Central memory CD8-positive, alpha-beta T cell (primary cell): ENCODE data around the gene BHLHA15.
A peak's percentile ranks its signal among the peaks of the same experiment; 100 is the strongest.

Experiments
- ATAC-seq: fragments of 150-1000 bp; cut with Tn5 transposase; replicated peaks from 2 replicates; pipeline ENCODE4 v1.10.0; 2022; ENCODE audit warnings: mild to moderate bottlenecking, moderate FRiP score, moderate number of reproducible peaks; ENCODE audit not compliant: poor library complexity, severe bottlenecking; ENCODE audit errors: extremely low read depth
- DNase-seq, 2 donors: peaks; one replicate each; pipeline ENCODE4 v3.0.0; 2021; ENCODE audit warnings: low spot score in 2 of 2
- H3K27ac Mint-ChIP-seq: one replicate; pipeline ENCODE4 v1.8.0; 2022; ENCODE audit warnings: low read depth, mild to moderate bottlenecking, moderate library complexity, mixed read lengths
- H3K27me3 Mint-ChIP-seq: one replicate; pipeline ENCODE4 v1.8.0; 2022; ENCODE audit warnings: mixed read lengths
- H3K36me3 Mint-ChIP-seq: one replicate; pipeline ENCODE4 v1.8.0; 2022; ENCODE audit warnings: mild to moderate bottlenecking, moderate library complexity, mixed read lengths; ENCODE audit not compliant: insufficient read depth
- H3K4me1 Mint-ChIP-seq: one replicate; pipeline ENCODE4 v1.8.0; 2022; ENCODE audit warnings: mixed read lengths
- H3K4me3 Mint-ChIP-seq: one replicate; pipeline ENCODE4 v1.8.0; 2022; ENCODE audit warnings: mild to moderate bottlenecking, moderate library complexity, mixed read lengths
- H3K9me3 Mint-ChIP-seq: one replicate; pipeline ENCODE4 v1.8.0; 2022; ENCODE audit warnings: mixed read lengths

BHLHA15 gene

GRCh38 chr7:98238976-98239375 lies 27.7 kb downstream of the BHLHA15 start:
- H3K4me1 Mint-ChIP-seq = no peaks in the 10 kb centered on the region
- no peak overlapping the region for H3K27ac Mint-ChIP-seq
- H3K36me3 Mint-ChIP-seq = peaks cover 13% of the 10 kb centered on the region
- H3K9me3 Mint-ChIP-seq = no peaks in the 10 kb centered on the region
- H3K27me3 Mint-ChIP-seq = no peaks in the 10 kb centered on the region
- no peak overlapping the region for H3K4me3 Mint-ChIP-seq
- ATAC-seq (no peak), DNase-seq (no peak)

- no peaks in the 10 kb centered on the region for H3K9me3 Mint-ChIP-seq
- no peak for ATAC-seq
These were observed 29.9 kb downstream of the BHLHA15 start for GRCh38 chr7:98240961-98241673.

GRCh38 chr7:98241674-98242241 lies 30.5 kb downstream of the BHLHA15 start:
- no peaks in the 10 kb centered on the region for H3K27me3 Mint-ChIP-seq
- peaks cover 12% of the 10 kb centered on the region for H3K36me3 Mint-ChIP-seq
- no peak overlapping the region for H3K4me3 Mint-ChIP-seq
- no peak for DNase-seq
- no peak overlapping the region for H3K27ac Mint-ChIP-seq
- ATAC-seq = no peak
- no peaks in the 10 kb centered on the region for H3K4me1 Mint-ChIP-seq
- no peaks in the 10 kb centered on the region for H3K9me3 Mint-ChIP-seq

More at GRCh38 chr7:98240961-98241673, 29.9 kb downstream of the BHLHA15 start:
- no peak for DNase-seq
- Mint-ChIP-seq H3K4me3 (no peak overlapping the region), H3K36me3 (peaks cover 13% of the 10 kb centered on the region), H3K4me1 (no peaks in the 10 kb centered on the region), H3K27ac (no peak overlapping the region), H3K27me3 (no peaks in the 10 kb centered on the region)

GRCh38 chr7:98242342-98242741 lies 31.1 kb downstream of the BHLHA15 start:
- DNase-seq (no peak), ATAC-seq (no peak)
- H3K4me3 Mint-ChIP-seq = no peak overlapping the region
- no peaks in the 10 kb centered on the region for H3K4me1 Mint-ChIP-seq
- H3K27ac Mint-ChIP-seq = no peak overlapping the region
- H3K36me3 Mint-ChIP-seq = peaks cover 14% of the 10 kb centered on the region
- no peaks in the 10 kb centered on the region for H3K27me3 Mint-ChIP-seq
- H3K9me3 Mint-ChIP-seq = no peaks in the 10 kb centered on the region

GRCh38 chr7:98242934-98243333 lies 31.7 kb downstream of the BHLHA15 start:
- no peaks in the 10 kb centered on the region for H3K27me3 Mint-ChIP-seq
- DNase-seq = no peak
- no peak overlapping the region for H3K4me3 Mint-ChIP-seq
- no peaks in the 10 kb centered on the region for H3K9me3 Mint-ChIP-seq
- H3K4me1 Mint-ChIP-seq = peaks cover under 1% of the 10 kb centered on the region
- H3K27ac Mint-ChIP-seq = no peak overlapping the region
- no peak for ATAC-seq
- H3K36me3 Mint-ChIP-seq = peaks cover 14% of the 10 kb centered on the region

- Mint-ChIP-seq H3K27ac (no peak overlapping the region), H3K4me3 (no peak overlapping the region), H3K9me3 (no peaks in the 10 kb centered on the region), H3K36me3 (peaks cover 10% of the 10 kb centered on the region), H3K4me1 (peaks cover 13% of the 10 kb centered on the region), H3K27me3 (no peaks in the 10 kb centered on the region)
- ATAC-seq (no peak), DNase-seq (no peak)
These were observed 33.6 kb downstream of the BHLHA15 start for GRCh38 chr7:98244871-98245270.

- Mint-ChIP-seq H3K27me3 (no peaks in the 10 kb centered on the region), H3K9me3 (no peaks in the 10 kb centered on the region), H3K27ac (peak overlapping the region; percentile 85), H3K4me1 (peaks cover 43% of the 10 kb centered on the region), H3K4me3 (peak overlapping the region; percentile 41), H3K36me3 (peaks cover 21% of the 10 kb centered on the region)
- DNase-seq (no peak), ATAC-seq (no peak)
These were observed 36.9 kb downstream of the BHLHA15 start for GRCh38 chr7:98248156-98248555.

- H3K4me3 Mint-ChIP-seq = peak overlapping the region; percentile 45
- H3K4me1 Mint-ChIP-seq = peaks cover 47% of the 10 kb centered on the region
- H3K36me3 Mint-ChIP-seq = peaks cover 21% of the 10 kb centered on the region
- no peak for ATAC-seq
- H3K27me3 Mint-ChIP-seq = no peaks in the 10 kb centered on the region
- no peaks in the 10 kb centered on the region for H3K9me3 Mint-ChIP-seq
- DNase-seq = no peak
- H3K27ac Mint-ChIP-seq = peak overlapping the region; percentile 88
These were observed 37.9 kb downstream of the BHLHA15 start for GRCh38 chr7:98249106-98249505.

GRCh38 chr7:98250789-98251188 lies 39.5 kb downstream of the BHLHA15 start:
- peak; percentile 38 for ATAC-seq
- Mint-ChIP-seq H3K27me3 (no peaks in the 10 kb centered on the region), H3K9me3 (no peaks in the 10 kb centered on the region), H3K4me1 (peaks cover 55% of the 10 kb centered on the region), H3K4me3 (peak overlapping the region; percentile 97), H3K36me3 (peaks cover 25% of the 10 kb centered on the region), H3K27ac (peak overlapping the region; percentile 88)
- DNase-seq = peak; percentile 18 to 23

- H3K4me1 Mint-ChIP-seq = peaks cover 58% of the 10 kb centered on the region
- no peaks in the 10 kb centered on the region for H3K27me3 Mint-ChIP-seq
- peak overlapping the region; percentile 88 for H3K27ac Mint-ChIP-seq
- no peaks in the 10 kb centered on the region for H3K9me3 Mint-ChIP-seq
- ATAC-seq (peak; percentile 74), DNase-seq (peak; percentile 32 to 37)
- peaks cover 25% of the 10 kb centered on the region for H3K36me3 Mint-ChIP-seq
- peak overlapping the region; percentile 97 for H3K4me3 Mint-ChIP-seq
These were observed 40.0 kb downstream of the BHLHA15 start for GRCh38 chr7:98251231-98251600.

GRCh38 chr7:98251601-98252424 lies 40.6 kb downstream of the BHLHA15 start, which contains the start of gene TECPR1:
TSS of gene TECPR1 (minus strand) at chr7:98252232. CDS start at chr7:98246146, 6,086 bp downstream.
- peak; percentile 75 for ATAC-seq

GRCh38 chr7:98252425-98253054 lies 41.3 kb downstream of the BHLHA15 start:
- peak overlapping the region; percentile 97 for H3K4me3 Mint-ChIP-seq
- peak overlapping the region; percentile 88 for H3K27ac Mint-ChIP-seq
- H3K4me1 Mint-ChIP-seq = peaks cover 62% of the 10 kb centered on the region
- DNase-seq (no peak), ATAC-seq (peak; percentile 10)
- H3K36me3 Mint-ChIP-seq = peaks cover 29% of the 10 kb centered on the region
- H3K9me3 Mint-ChIP-seq = no peaks in the 10 kb centered on the region
- H3K27me3 Mint-ChIP-seq = no peaks in the 10 kb centered on the region

More at GRCh38 chr7:98251601-98252424, 40.6 kb downstream of the BHLHA15 start, which contains the start of gene TECPR1:
- Mint-ChIP-seq H3K4me3 (peak within 1 kb of the TSS; percentile 97), H3K27me3 (no peaks in the 10 kb centered on the region), H3K4me1 (peaks cover 62% of the 10 kb centered on the region), H3K36me3 (peaks cover 25% of the 10 kb centered on the region), H3K9me3 (no peaks in the 10 kb centered on the region), H3K27ac (peak within 1 kb of the TSS; percentile 88)
- peak; percentile 74 to 79 for DNase-seq
